Breast epithelium (tissue), 4 donors: ENCODE data around the gene F2R. TPM values are rescaled to one million over a fixed set of nuclear protein-coding genes. Genes with fewer than 3 reads are reported as not detected.
"Not testable (repeated sequence)": the region's sequence is repeated elsewhere in the genome, so short reads cannot be mapped to it uniquely, and the experiment has no call there.

Experiments used
- DNase-seq, 2 donors: peaks; one replicate each; pipeline ENCODE4 v3.0.0-alpha.2; 2019; ENCODE audit warnings: low spot score in 2 of 2
- H3K27ac ChIP-seq, 2 donors: fragments of 200-600 bp; sonication (generic) in 1 of 2; one replicate each; pipeline ENCODE4 v1.5.1; 2016 to 2019; ENCODE audit warnings: mild to moderate bottlenecking in 1 of 2
- H3K27me3 ChIP-seq, 2 donors: fragments of 200-600 bp; sonication (generic) in 1 of 2; one replicate each; pipeline versions ENCODE4 v1.5.1 to v1.6.0; 2017 to 2019; ENCODE audit warnings: control low read depth in 1 of 2, mild to moderate bottlenecking in 1 of 2
- H3K36me3 ChIP-seq: fragments of 200-600 bp; one replicate; pipeline ENCODE4 v1.5.1; 2019
- H3K4me1 ChIP-seq, 2 donors: fragments of 200-600 bp; sonication (generic); one replicate each; pipeline ENCODE4 v1.5.1; 2016 to 2019; ENCODE audit warnings: control low read depth in 1 of 2
- H3K4me3 ChIP-seq, 3 donors: fragments of 200-600 bp; sonication (generic); 1 replicate in 2 of 3; 2 replicates in 1 of 3; pipeline ENCODE4 v1.5.1; 2016 to 2019; ENCODE audit warnings: mild to moderate bottlenecking in 3 of 3, moderate library complexity in 2 of 3
- H3K9me3 ChIP-seq, 2 donors: fragments of 200-600 bp; sonication (generic) in 1 of 2; one replicate each; pipeline ENCODE4 v1.5.1; 2016 to 2019; ENCODE audit warnings: control low read depth in 1 of 2
- POLR2A ChIP-seq: fragments of 450-650 bp; IDR thresholded peaks from one replicate; pipeline ENCODE4 v1.6.1; 2016; ENCODE audit warnings: antibody characterized with exemption, mild to moderate bottlenecking, moderate library complexity
- POLR2AphosphoS5 ChIP-seq, 3 donors: sonication (generic); formaldehyde crosslinking; IDR thresholded peaks; one replicate each; pipeline ENCODE4 v1.6.1; 2017; ENCODE audit warnings: antibody characterized with exemption in 3 of 3
- intact Hi-C: fragments of 100-400 bp; cut with DNase I; formaldehyde crosslinking; loops from one replicate; pipeline ENCODE4 v1.15.1; 2023; ENCODE audit warnings: low total_unique reads
- total RNA-seq, 3 donors: library from RNA; depleted of rRNA; stranded (reverse); fragments of >200 nt; gene quantifications; one replicate each; pipeline ENCODE4 v1.1.0, GENCODE V29; 2016
- TF ChIP-seq, protein P1 (sequence below), 3 donors: fragments of 450-650 bp; IDR thresholded peaks; one replicate each; pipeline ENCODE4 v1.5.1; 2016 to 2017; ENCODE audit warnings: antibody characterized with exemption in 3 of 3, mild to moderate bottlenecking in 3 of 3, moderate library complexity in 3 of 3

Gene F2R
- total RNA-seq, 3 donors from 2014 or later = 15.1 to 39.4 (median 27.2) TPM

DNA sequence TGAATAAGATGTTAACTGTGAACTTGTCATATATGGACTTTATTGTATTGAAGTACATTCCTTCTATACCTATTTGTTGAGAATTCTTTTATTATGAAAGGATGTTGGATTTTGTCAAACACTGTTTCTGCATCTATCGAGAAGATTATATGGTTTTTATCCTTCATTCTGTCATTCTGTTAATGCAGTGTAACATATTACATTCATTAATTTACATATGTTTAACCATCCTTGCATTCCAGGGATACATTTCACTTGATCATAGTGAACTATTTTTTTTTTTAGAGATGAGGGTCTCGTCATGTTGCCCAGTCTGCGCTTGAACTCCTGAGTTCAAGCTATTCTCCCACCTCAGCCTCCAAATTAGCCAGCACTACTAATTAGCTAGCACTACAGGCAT lies 48.4 kb downstream of the F2R start:
- Histone ChIP-seq H3K4me1 (no peaks in the 10 kb centered on the region), H3K27me3 (no peaks in the 10 kb centered on the region), H3K27ac (no peak overlapping the region), H3K9me3 (peaks cover 0 to 14% of the 10 kb centered on the region in 2 donors), H3K4me3 (no peak overlapping the region), H3K36me3 (no peaks in the 10 kb centered on the region)
- no peak for DNase-seq
- intact Hi-C loops = no loop called here
- TF ChIP-seq POLR2AphosphoS5 (IDR thresholded peaks at IDR 0.05) (no peak), POLR2A (no peak)
- TF ChIP-seq, protein P1, sequence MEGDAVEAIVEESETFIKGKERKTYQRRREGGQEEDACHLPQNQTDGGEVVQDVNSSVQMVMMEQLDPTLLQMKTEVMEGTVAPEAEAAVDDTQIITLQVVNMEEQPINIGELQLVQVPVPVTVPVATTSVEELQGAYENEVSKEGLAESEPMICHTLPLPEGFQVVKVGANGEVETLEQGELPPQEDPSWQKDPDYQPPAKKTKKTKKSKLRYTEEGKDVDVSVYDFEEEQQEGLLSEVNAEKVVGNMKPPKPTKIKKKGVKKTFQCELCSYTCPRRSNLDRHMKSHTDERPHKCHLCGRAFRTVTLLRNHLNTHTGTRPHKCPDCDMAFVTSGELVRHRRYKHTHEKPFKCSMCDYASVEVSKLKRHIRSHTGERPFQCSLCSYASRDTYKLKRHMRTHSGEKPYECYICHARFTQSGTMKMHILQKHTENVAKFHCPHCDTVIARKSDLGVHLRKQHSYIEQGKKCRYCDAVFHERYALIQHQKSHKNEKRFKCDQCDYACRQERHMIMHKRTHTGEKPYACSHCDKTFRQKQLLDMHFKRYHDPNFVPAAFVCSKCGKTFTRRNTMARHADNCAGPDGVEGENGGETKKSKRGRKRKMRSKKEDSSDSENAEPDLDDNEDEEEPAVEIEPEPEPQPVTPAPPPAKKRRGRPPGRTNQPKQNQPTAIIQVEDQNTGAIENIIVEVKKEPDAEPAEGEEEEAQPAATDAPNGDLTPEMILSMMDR (IDR thresholded peaks at IDR 0.05) = no peak

DNA sequence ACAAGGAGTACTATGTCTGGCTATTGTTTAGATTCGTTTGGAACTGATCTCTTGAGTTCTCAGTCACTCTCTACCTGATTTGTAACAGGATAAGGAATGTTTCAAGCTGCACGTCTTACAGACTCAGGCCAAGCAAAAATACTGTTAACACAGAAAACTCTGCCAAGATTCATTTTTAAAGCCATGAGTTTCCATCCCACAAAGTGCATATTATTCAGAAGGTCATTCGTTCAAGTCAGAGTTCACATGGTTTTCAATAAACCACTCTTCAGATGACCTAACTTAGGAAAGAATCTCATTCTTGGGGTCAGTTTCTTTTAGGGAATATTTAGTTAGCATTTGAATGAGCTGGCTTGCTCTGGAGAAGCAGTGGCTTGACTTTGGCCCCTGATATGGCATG lies 49.3 kb downstream of the F2R start:
- peaks cover 0 to 14% of the 10 kb centered on the region in 2 donors for H3K9me3 ChIP-seq
- H3K27me3 ChIP-seq = no peaks in the 10 kb centered on the region
- no peak overlapping the region for H3K27ac ChIP-seq
- DNase-seq = no peak
- no peaks in the 10 kb centered on the region for H3K4me1 ChIP-seq
- TF ChIP-seq POLR2AphosphoS5 (IDR thresholded peaks at IDR 0.05) (no peak), POLR2A (no peak)
- TF ChIP-seq, protein P1 (IDR thresholded peaks at IDR 0.05) = no peak
- no peaks in the 10 kb centered on the region for H3K36me3 ChIP-seq
- no peak overlapping the region for H3K4me3 ChIP-seq
- intact Hi-C loops = no loop called here

DNA sequence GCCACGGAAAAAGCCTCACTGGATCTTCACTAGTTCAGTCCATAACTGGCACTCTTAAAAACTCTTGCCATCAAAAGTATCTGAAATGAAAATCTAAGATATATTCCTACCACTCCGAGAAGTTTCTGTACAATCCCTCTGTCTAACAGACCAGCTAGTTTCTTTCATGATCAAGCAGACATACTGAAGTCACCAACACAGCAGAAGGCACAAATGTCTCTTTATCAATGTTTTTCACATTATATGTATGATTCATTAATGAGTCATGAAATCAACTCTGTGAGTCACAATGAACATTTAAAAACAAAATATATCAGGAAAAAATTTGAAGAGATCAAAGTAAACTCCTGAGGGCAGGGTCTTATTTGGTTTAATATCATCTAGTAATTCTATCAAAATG lies 50.8 kb downstream of the F2R start:
- no peak for DNase-seq
- no peak overlapping the region for H3K4me3 ChIP-seq
- H3K27ac ChIP-seq = no peak overlapping the region
- no peak for TF ChIP-seq POLR2AphosphoS5 (IDR thresholded peaks at IDR 0.05)
- no peak for TF ChIP-seq POLR2A
- TF ChIP-seq, protein P1 (IDR thresholded peaks at IDR 0.05) = no peak
- no peaks in the 10 kb centered on the region for H3K36me3 ChIP-seq
- peaks cover 0 to 14% of the 10 kb centered on the region in 2 donors for H3K9me3 ChIP-seq
- H3K4me1 ChIP-seq = no peaks in the 10 kb centered on the region
- intact Hi-C loops = no loop called here
- H3K27me3 ChIP-seq = no peaks in the 10 kb centered on the region

DNA sequence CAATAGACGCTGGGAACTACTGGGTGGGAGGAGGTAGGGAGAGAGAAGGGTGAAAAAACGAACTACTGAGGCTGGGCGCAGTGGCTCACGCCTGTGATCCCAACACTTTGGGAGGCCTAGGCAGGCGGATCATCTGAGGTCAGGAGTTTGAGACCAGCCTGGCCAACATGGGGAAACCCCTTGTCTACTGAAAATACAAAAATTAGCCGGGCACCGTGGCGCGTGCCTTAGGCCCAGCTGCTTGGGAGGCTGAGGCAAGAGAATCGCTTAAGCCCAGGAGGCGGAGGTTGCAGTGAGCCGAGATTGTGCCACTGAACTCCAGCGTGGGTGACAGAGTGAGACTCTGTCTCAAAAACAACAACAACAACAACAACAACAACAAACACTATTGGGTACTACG lies 55.1 kb downstream of the F2R start:
- H3K36me3 ChIP-seq, DNase-seq, H3K27ac ChIP-seq, intact Hi-C loops, H3K27me3 ChIP-seq, H3K4me1 ChIP-seq, H3K4me3 ChIP-seq, H3K9me3 ChIP-seq: not testable (repeated sequence)

DNA sequence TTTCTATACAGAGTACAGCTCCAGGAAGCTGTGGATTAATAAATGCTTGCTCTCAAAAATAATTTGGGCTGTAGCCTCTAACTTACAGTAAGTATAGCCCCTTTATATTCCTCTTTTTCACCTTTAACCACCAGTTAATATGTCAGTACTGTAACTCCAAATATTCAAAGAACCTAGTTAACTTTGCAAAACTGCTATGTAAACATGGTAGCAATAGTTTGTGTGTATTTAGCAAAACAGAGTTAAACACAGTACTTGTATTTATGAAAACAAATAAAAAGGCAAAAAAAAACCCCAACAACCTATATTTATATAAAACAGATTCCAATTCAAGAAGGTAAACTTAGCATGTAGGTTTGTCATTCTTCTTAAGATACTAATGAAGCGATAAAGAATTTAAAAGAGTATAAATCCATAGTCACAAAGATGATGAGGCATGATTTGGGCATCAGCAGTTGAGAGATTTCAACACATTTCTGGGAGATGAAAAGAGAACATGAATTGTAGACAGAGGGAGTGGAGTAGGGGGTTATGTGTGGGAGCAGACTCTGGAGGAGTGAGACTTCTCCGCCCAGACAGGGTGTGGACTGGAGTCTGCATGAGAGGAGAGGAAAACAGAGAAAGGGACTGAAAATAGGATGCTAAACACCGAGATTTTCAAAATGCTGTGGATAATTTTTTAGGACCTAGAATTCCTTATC lies 55.9 kb downstream of the F2R start:
- H3K27me3 ChIP-seq = no peaks in the 10 kb centered on the region
- TF ChIP-seq POLR2AphosphoS5 (IDR thresholded peaks at IDR 0.05) (no peak), POLR2A (no peak)
- TF ChIP-seq, protein P1 (IDR thresholded peaks at IDR 0.05) = no peak
- H3K36me3 ChIP-seq = no peaks in the 10 kb centered on the region
- H3K27ac ChIP-seq = no peak overlapping the region
- H3K4me3 ChIP-seq = no peak overlapping the region
- H3K4me1 ChIP-seq = no peaks in the 10 kb centered on the region
- intact Hi-C loops = no loop called here
- no peaks in the 10 kb centered on the region for H3K9me3 ChIP-seq
- DNase-seq = no peak

DNA sequence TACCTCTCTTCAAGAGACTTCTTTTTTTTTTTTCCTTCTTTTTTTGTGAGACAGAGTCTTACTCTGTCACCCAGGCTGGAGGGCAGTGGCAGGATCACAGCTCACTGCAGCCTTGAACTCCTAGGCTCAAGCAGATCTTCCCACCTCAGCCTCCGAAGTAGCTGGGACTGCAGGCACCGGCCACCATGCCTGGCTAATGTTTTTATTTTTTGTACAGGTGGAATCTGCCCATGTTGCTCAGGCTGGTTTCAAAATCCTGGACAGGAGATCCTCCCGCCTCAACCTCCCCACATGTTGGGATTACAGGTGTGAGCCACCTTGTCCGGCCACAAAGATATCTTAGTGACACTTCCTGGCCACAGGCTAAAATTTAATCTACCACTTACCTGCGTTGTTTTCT lies 60.0 kb downstream of the F2R start:
- Histone ChIP-seq H3K4me3 (no peak overlapping the region), H3K36me3 (no peaks in the 10 kb centered on the region), H3K4me1 (no peaks in the 10 kb centered on the region), H3K27ac (no peak overlapping the region), H3K27me3 (no peaks in the 10 kb centered on the region), H3K9me3 (no peaks in the 10 kb centered on the region)
- TF ChIP-seq POLR2A (no peak), POLR2AphosphoS5 (IDR thresholded peaks at IDR 0.05) (no peak)
- TF ChIP-seq, protein P1 (IDR thresholded peaks at IDR 0.05) = no peak
- intact Hi-C loops = no loop called here
- DNase-seq = no peak
